Adrenal gland (tissue), 5 donors: ENCODE measurements around the gene E2F7.

Experiments used
- CTCF ChIP-seq, 6 experiments: fragments of 450-650 bp in 4 of 6; fragments of 200-600 bp in 2 of 6; sonication (generic) in 1 of 6; IDR thresholded peaks; 1 replicate in 5 of 6; 2 replicates in 1 of 6; pipeline versions ENCODE4 v1.5.1 to v1.8.0; 2016 to 2021; ENCODE audit warnings: antibody characterized with exemption in 6 of 6, mild to moderate bottlenecking in 2 of 6, moderate library complexity in 1 of 6
- POLR2A ChIP-seq, 2 donors: fragments of 450-650 bp; IDR thresholded peaks; one replicate each; pipeline ENCODE4 v1.6.1; 2017; ENCODE audit warnings: antibody characterized with exemption in 2 of 2, mild to moderate bottlenecking in 2 of 2, moderate library complexity in 1 of 2
- donor health status: DM: no; HTN: no; CAD: no.

GRCh38 chr12:77070800-77071449 is 5.6 kb upstream of the E2F7 start:
- no peak for TF ChIP-seq CTCF (IDR thresholded peaks at IDR 0.05)
- TF ChIP-seq POLR2A (IDR thresholded peaks at IDR 0.05): no peak
